ENCODE data around the gene MON1A. TPM values are rescaled to one million over a fixed set of nuclear protein-coding genes. Genes with fewer than 3 reads are reported as not detected.

Gene MON1A
- total RNA-seq, 1 experiment from 2014 or later = 9.0 TPM

GRCh38 chr3:49880581-49881315 is 48.9 kb downstream of the MON1A start:
- Histone ChIP-seq H3K27ac (ENCODE audit: low read depth, low read length) (no peak overlapping the region), H4K20me1 (ENCODE audit: insufficient read depth) (no peaks in the 10 kb centered on the region), H3K9me2 (ENCODE audit: insufficient read depth) (no peaks in the 10 kb centered on the region), H3K36me3 (ENCODE audit: control insufficient read depth in 1 of 2, insufficient read depth in 2 of 2, low read length in 2 of 2) (no peaks in the 10 kb centered on the region), H3K79me2 (ENCODE audit: insufficient read depth, low read length) (no peaks in the 10 kb centered on the region), H3K9me3 (ENCODE audit: control insufficient read depth in 1 of 2, insufficient read depth in 1 of 2, low read depth in 1 of 2, low read length in 2 of 2) (no peaks in the 10 kb centered on the region), H3K4me2 (ENCODE audit: low read length) (no peak overlapping the region), H3K27me3 (ENCODE audit: insufficient read depth, low read length) (no peaks in the 10 kb centered on the region), H3K4me1 (ENCODE audit: control insufficient read depth in 1 of 2, insufficient read depth in 2 of 2, low read length in 2 of 2) (peaks cover 0 to 14% of the 10 kb centered on the region in 2 experiments; a peak in 1 of 4 replicates), H3K4me3 (replicated peaks in 1 of 2; ENCODE audit: low read depth in 1 of 2, low read length in 2 of 2) (no peak overlapping the region), H2AFZ (ENCODE audit: low read depth, low read length, poor library complexity, severe bottlenecking) (no peak overlapping the region), H3K9ac (ENCODE audit: low read length) (no peak overlapping the region)
- no peak for DNase-seq (ENCODE audit: low read depth, low spot score)
- ChIA-PET POLR2A (interaction anchor here (0.9 to 8.4 kb wide), 2 partner anchors 8 to 20 kb away, joined by 3 to 43 read pairs; partner anchors contain the start of gene MST1R), RAD21 (ENCODE audit: low non-redundant PET in 1 of 2, low total read pairs in 2 of 2, uncharacterized antibody in 2 of 2, unreplicated experiment in 2 of 2) (no interaction called here), CTCF (interaction anchor here (0.6 kb wide), 1 partner anchor 41 kb away, joined by 3 read pairs; no protein-coding TSS in a partner anchor)
- peak; percentile 12; the same call in 1 of the 2 replicates for ATAC-seq
- intact Hi-C loops (cut with micrococcal nuclease) = no loop called here
- BruUV-seq (replicated peaks) = no TSS peak
- TF ChIP-seq ZNF274 (IDR thresholded peaks at IDR 0.05; ENCODE audit: low read depth, low read length) (no peak), SIN3A (IDR thresholded peaks at IDR 0.05; ENCODE audit: low read depth) (no peak), POLR2AphosphoS5 (IDR thresholded peaks at IDR 0.05; ENCODE audit: low read depth, low read length) (peak; percentile 8; the same call in 1 of the 2 replicates), EZH2 (IDR thresholded peaks at IDR 0.05) (no peak), RAD21 (IDR thresholded peaks at IDR 0.05; ENCODE audit: low read depth) (no peak), SP1 (IDR thresholded peaks at IDR 0.05; ENCODE audit: low read depth) (no peak), EGR1 (IDR thresholded peaks at IDR 0.05; ENCODE audit: low read depth) (no peak)
- TF ChIP-seq, protein P1, sequence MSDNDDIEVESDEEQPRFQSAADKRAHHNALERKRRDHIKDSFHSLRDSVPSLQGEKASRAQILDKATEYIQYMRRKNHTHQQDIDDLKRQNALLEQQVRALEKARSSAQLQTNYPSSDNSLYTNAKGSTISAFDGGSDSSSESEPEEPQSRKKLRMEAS (IDR thresholded peaks at IDR 0.05) = no peak

GRCh38 chr3:49879721-49880120 is 49.9 kb downstream of the MON1A start:
- ChIA-PET CTCF (no interaction called here), RAD21 (ENCODE audit: low non-redundant PET in 1 of 2, low total read pairs in 2 of 2, uncharacterized antibody in 2 of 2, unreplicated experiment in 2 of 2) (no interaction called here), POLR2A (interaction anchor here (0.6 to 8.4 kb wide), 2 partner anchors 21 to 60 kb away, joined by 3 to 43 read pairs; partner anchors contain the start of genes MST1R and RBM6)
- H4K20me1 ChIP-seq (ENCODE audit: insufficient read depth) = no peaks in the 10 kb centered on the region
- no peaks in the 10 kb centered on the region for H3K27me3 ChIP-seq (ENCODE audit: insufficient read depth, low read length)
- intact Hi-C loops (cut with micrococcal nuclease) = no loop called here
- no peak overlapping the region for H3K4me3 ChIP-seq (replicated peaks in 1 of 2; ENCODE audit: low read depth in 1 of 2, low read length in 2 of 2)
- no peak for DNase-seq (ENCODE audit: low read depth, low spot score)
- TF ChIP-seq FOSL1 (IDR thresholded peaks at IDR 0.05; ENCODE audit: low read depth) (no peak), POLR2AphosphoS5 (IDR thresholded peaks at IDR 0.05; ENCODE audit: low read depth, low read length) (peak; percentile 38)
- H3K9me2 ChIP-seq (ENCODE audit: insufficient read depth) = no peaks in the 10 kb centered on the region
- no peak overlapping the region for H3K4me2 ChIP-seq (ENCODE audit: low read length)
- no peak overlapping the region for H3K9ac ChIP-seq (ENCODE audit: low read length)
- BruUV-seq (replicated peaks) = no TSS peak
- H3K9me3 ChIP-seq (ENCODE audit: control insufficient read depth in 1 of 2, insufficient read depth in 1 of 2, low read depth in 1 of 2, low read length in 2 of 2) = no peaks in the 10 kb centered on the region
- H3K4me1 ChIP-seq (ENCODE audit: control insufficient read depth in 1 of 2, insufficient read depth in 2 of 2, low read length in 2 of 2) = peaks cover 0 to 14% of the 10 kb centered on the region in 2 experiments; a peak in 1 of 4 replicates
- no peak for ATAC-seq
- H3K27ac ChIP-seq (ENCODE audit: low read depth, low read length) = no peak overlapping the region
- no peaks in the 10 kb centered on the region for H3K36me3 ChIP-seq (ENCODE audit: control insufficient read depth in 1 of 2, insufficient read depth in 2 of 2, low read length in 2 of 2)
- H2AFZ ChIP-seq (ENCODE audit: low read depth, low read length, poor library complexity, severe bottlenecking) = no peak overlapping the region
- no peaks in the 10 kb centered on the region for H3K79me2 ChIP-seq (ENCODE audit: insufficient read depth, low read length)
